Omental fat pad (tissue), 4 donors: ENCODE results near the gene STMP1. TPM values are rescaled to one million over a fixed set of nuclear protein-coding genes. Genes with fewer than 3 reads are reported as not detected.
A peak's percentile ranks its signal among the peaks of the same experiment; 100 is the strongest.

Experiments
- ATAC-seq: fragments of 150-250 bp; one replicate; pipeline ENCODE4 v1.9.1; 2016; ENCODE audit warnings: mild to moderate bottlenecking, moderate library complexity; ENCODE audit not compliant: low FRiP score
- DNase-seq: peaks from one replicate; pipeline ENCODE4 v3.0.0-alpha.2; 2019; ENCODE audit warnings: low spot score
- CTCF ChIP-seq, 3 donors: fragments of 450-650 bp; IDR thresholded peaks; one replicate each; pipeline ENCODE4 v1.5.1; 2016 to 2017; ENCODE audit warnings: antibody characterized with exemption in 3 of 3, mild to moderate bottlenecking in 3 of 3, moderate library complexity in 2 of 3
- total RNA-seq, 4 donors: library from RNA; depleted of rRNA; stranded (reverse); fragments of >200 nt; gene quantifications; one replicate each; pipeline ENCODE4 v1.1.0, GENCODE V29; 2016

STMP1 gene
- total RNA-seq, result 10 to 100 TPM in 3 of 4 donors, 1 to 10 TPM in 1; 9.4 to 26.8 (median 14.3) TPM

DNA sequence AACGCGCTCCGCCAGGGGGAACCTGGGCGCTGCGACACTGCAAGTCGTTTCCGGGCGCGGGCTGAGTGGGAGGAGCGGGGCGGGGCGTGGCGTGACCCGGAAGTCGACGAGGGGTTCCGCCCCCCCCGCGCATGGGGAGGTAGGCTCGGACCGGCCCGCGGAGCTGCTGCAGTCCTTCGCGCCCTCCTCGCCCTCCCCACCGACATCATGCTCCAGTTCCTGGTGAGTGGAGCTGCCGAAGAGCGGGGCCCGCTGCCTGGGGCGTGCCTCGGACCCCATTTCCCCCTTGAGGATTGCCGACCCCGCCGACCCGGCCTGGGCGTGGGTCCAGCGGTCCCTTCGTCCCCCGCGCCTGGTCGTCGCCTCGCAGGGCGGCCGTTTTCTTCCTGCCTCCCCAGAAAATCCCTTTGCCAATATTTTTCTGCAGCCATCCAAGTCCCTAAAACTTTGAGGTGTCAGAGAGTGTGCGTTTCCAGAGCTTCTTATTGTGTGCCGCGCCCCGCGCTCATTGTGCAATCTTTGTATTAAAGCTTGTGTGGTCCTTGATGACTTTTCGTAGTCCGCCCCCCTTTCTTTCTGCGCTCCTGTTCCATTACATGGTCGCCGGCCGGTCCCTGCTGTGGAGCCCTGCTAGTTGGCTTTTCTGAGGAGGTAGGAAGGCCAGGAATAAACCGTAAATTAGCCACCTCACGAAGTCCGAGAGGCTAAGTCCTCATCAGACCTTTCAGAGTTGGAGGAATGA is at the start of gene STMP1:
STMP1 (plus strand) TSS at position 142 of the 742 bp plus-strand sequence.
- TF ChIP-seq CTCF (IDR thresholded peaks at IDR 0.05), result peak in 1 of 3 donors; percentile 63
- ATAC-seq (peak; percentile 93), DNase-seq (peak; percentile 92)

GRCh38 chr7:135616136-135616535 is 46.2 kb upstream of the STMP1 start:
- TF ChIP-seq CTCF (IDR thresholded peaks at IDR 0.05), result no peak
- ATAC-seq (no peak), DNase-seq (no peak)

DNA sequence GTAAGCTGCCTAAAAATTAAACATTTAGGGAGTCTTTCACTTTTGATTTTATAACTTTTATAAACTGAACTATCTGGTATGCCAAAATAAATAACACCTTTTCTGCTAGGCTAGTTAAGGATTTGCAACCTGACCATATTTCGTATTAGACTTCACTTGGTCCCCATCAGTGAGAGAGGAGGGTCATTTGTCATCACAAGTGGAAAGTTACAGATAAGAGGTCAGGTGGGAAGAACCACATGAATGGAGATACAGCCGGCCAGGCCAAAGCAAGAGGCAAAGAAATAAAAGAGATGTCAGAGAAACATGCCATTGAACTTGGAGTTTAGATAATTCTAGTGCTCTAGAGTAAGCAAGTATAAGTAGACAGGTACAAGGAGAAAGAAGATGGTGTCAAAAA is 44.5 kb upstream of the STMP1 start:
- DNase-seq (no peak), ATAC-seq (no peak)
- TF ChIP-seq CTCF (IDR thresholded peaks at IDR 0.05), result no peak

- DNase-seq (no peak), ATAC-seq (no peak)
- TF ChIP-seq CTCF (IDR thresholded peaks at IDR 0.05), result no peak
Measured at GRCh38 chr7:135618510-135618909, 43.8 kb upstream of the STMP1 start.

DNA sequence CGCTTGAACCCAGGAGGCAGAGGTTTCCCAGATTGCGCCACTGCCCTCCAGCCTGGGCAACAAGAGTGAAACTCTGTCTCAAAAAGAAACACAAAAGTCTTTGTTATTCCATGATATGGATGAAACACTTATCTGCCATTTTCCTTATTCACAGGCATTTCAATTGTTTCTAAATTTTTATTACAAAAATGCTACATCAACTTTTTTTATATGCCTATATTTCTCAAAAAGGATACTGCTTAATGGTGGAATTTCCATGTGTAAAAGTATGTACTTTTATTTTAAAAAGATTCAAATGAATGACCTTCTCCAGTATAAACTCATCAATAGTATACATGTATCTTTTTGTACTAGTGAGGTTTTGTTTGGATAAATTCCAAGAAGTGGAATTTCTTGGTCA is 41.9 kb upstream of the STMP1 start:
- TF ChIP-seq CTCF (IDR thresholded peaks at IDR 0.05), result no peak
- DNase-seq (no peak), ATAC-seq (no peak)

DNA sequence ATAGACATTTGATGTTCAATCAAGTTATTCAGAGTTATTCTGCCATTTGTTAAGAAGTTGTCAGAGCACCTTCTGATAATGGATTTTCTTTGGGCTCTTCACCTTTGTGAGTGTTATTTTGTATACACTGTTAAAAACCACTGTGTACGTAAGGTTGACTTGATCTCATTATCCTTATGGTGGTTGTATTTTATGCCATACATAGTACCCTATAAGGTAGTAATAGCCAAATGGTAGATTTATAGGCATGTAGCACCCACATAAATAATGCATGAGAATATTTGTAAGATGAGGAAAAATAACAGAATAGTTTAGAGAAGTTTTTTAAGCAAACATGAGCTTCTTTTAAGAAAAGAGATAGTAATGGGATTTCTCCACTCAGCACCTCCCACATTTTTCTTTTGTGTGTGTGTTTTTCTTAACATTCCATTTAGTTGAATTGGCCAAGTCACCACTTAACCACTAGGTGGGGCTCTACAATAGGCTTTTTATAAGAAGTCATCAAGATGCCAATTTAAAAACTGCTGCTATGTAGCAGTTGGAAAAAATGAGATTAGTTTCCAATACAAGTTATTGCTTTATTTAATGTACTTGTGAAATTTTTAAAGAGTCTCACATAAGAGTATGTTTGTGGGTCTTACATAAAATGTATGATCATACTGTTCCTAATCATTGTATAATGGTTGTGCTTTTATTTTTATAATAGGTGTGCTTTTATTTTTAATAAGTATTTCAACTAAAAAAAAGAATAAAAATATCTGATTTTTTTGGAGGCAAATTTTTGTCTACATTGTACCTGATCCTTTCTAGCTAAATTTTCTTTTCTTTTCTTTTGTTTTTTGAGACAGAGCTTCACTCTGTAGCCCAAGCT is 41.1 kb upstream of the STMP1 start:
- ATAC-seq, result peak; percentile 72
- TF ChIP-seq CTCF (IDR thresholded peaks at IDR 0.05), result peak in 1 of 3 donors; percentile 56
- DNase-seq, result no peak
